Measurements from ENCODE around the gene COX7A1.

DNA sequence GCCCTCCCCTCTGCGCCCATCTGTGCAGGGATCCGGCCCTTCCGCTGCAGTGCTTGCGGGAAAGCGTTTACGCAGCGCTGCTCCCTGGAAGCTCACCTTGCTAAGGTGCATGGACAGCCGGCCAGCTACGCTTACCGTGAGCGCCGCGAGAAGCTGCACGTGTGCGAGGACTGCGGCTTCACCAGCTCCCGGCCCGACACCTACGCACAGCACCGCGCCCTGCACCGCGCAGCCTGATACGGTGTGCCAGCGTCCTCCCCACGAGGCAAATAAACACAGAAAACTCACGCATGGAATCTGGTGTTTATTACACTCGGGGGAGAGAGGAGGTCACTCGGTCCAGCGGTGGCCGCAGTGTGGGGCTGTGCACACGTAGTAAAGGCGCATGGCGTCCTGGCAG is 38.8 kb downstream of the COX7A1 start:
- no peak for TF ChIP-seq CTCF (IDR thresholded peaks at IDR 0.05)
- no peak for TF ChIP-seq POLR2A (IDR thresholded peaks at IDR 0.05)
- TF ChIP-seq POLR2AphosphoS5 (IDR thresholded peaks at IDR 0.05) = no peak
